ENCODE results near the gene MN1. TPM values are rescaled to one million over a fixed set of nuclear protein-coding genes. Genes with fewer than 3 reads are reported as not detected.

The MN1 gene
- total and polyA plus RNA-seq, 2 of the 8 experiments (the other 6 are each of a cell fraction or from before 2014, with no cell fraction given): 3.1 to 4.9 TPM

DNA sequence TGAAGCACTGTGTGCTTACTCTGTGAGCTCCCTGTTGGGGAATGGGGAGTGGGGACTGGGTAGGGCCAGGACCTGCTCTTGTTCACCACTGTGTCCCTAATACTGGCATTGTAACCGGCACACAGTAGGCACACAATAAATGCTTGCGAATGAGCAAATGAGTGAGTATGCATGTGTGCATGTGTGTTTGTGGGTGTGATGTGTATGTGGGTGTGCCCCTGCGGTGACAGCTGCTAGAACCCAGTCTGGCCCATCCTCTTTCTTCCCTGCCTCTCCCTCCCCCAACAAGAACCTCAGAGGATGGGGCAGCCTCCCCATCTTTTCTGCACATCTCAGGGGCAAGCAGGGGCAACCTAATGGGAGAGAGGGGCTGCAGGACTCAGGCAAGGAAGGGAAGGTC is 90.5 kb downstream of the MN1 start (continued):
- TF ChIP-seq CTCF (IDR thresholded peaks at IDR 0.05; ENCODE audit: control extremely low read depth in 1 of 3, insufficient read depth in 1 of 3, low read depth in 1 of 3, low read length in 3 of 3) (no peak), EGR1 (IDR thresholded peaks at IDR 0.05; ENCODE audit: borderline replicate concordance, low read depth, low read length) (no peak), RXRA (IDR thresholded peaks at IDR 0.05; ENCODE audit: insufficient read depth, low read depth, low read length) (no peak), TCF12 (IDR thresholded peaks at IDR 0.05; ENCODE audit: low read depth, low read length) (no peak), CBX8 (IDR thresholded peaks at IDR 0.05; ENCODE audit: borderline replicate concordance, low read depth, low read length) (no peak), SP4 (IDR thresholded peaks at IDR 0.05; ENCODE audit: low read length) (no peak), SIX5 (IDR thresholded peaks at IDR 0.05; ENCODE audit: low read depth, low read length) (no peak), POU5F1 (IDR thresholded peaks at IDR 0.05; ENCODE audit: low read depth, low read length) (no peak), NANOG (IDR thresholded peaks at IDR 0.05; ENCODE audit: insufficient read depth, low read depth, low read length, poor library complexity, severe bottlenecking) (no peak), BACH1 (IDR thresholded peaks at IDR 0.05; ENCODE audit: low read length) (no peak)
